HG03520 (cell line): ENCODE results near the gene LYRM9.
"Not testable (repeated sequence)": the region's sequence is repeated elsewhere in the genome, so short reads cannot be mapped to it uniquely, and the experiment has no call there.

ENCODE experiments used
- ATAC-seq: cut with Tn5 transposase; IDR thresholded peaks from one replicate; pipeline ENCODE4 v1.9.1; 2021; ENCODE audit warnings: mild to moderate bottlenecking, moderate library complexity; ENCODE audit not compliant: unreplicated experiment

Gene LYRM9

DNA sequence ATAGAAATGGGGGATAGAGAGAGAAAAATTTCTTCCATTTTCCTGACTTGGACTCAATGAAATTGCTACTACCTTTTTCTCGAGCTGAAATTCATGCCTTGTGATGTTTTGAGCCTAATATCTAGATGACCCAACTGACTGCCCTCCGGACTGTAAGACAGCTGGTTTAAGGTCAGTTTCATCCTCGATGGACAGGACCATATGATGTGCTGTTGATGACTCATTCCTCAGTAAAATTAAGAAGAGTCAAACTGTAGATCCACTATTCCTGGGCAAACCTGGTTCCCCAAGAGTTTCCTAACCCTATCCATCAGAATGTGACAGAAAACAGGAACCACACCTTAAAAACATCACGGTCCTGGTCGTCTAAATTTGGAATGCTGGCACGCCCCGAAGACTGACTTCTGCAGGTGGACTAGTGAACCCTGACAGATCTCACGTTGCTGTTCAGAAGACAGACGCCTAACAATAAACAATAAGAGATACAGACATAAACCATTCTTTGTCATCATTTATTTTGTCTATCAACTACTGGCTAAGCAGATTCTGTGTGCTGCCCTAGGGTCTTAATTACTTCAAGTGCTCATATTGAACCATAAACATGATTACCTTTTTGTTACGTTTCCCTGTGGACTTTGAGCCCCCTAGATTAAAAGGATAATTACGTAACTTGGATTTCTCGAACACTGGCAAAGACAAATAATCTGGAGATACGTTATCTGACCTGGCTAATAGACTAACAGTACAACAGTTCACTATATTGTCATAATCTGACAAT is 47.7 kb downstream of the LYRM9 start:
- no peak for ATAC-seq

DNA sequence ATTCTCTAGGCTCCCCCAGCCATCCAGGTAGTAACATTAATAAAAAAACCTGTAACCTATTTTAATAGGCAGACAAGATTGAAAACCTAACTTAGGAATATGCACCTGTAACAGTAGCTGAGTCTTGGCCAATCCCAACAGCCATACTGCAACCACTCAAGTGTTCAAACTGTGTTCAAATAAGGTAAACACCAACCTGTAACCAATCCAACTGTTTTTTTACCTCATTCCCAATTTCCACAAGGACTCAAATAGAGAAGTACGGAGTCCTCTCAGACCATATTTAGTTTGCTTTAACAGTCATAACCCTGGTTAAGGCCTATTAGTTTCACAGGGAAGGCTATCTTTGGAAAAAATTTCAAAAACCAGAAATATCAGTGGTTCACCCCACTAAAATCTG is 52.5 kb downstream of the LYRM9 start:
- no peak for ATAC-seq

DNA sequence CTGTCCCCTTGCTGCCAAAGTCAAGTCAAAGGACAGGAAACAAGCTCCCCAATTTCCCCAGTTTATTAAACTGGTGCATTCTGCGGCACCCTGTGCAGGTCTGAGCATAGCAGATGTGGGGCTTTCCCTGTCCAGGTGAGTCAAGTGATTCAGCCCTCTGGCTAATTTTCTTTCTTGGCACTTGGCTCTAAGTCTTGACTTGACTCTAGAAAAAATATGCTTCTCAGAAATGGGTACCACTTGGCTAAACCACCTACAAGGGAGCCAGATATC is 52.8 kb downstream of the LYRM9 start:
- ATAC-seq: not testable (repeated sequence)

DNA sequence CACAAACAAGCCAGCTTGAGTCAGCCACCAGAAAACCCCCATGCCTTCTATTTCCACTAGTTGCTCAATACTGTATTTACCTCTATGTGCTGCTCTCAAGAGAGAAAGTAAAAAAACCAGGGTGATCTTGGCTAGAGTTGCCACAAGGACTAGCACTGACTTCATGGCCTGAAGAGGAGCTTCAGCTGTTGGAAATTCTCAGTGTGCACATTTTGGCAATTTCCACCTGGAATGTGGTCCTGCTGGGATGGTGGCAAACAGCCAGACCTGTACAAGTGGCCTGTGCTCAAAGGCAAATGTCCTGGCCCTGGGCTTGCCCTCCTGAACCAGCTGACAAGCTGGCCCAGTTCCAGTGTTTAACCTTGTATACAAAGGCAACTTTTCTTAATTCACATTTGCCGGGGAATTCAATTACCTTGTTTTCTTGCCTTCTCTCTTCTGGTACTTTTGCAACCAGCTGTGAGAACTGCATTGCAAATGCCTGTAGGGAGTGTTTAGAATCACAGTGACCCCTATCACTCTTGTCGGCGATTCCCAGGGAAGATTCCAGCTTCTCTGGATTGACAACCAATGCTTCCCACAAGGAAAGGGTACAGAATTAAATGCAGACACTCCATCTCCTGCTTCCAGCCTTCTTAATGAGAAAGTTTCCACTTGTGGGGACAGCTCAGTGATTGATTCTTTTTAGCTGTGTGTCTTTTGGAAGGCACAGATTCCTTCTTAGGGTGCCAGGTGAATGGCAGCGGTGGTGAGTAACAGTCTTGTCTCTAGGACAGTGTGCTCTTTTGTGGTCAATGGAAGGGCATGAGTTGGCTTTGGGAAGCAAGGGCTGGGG is 53.4 kb downstream of the LYRM9 start:
- not testable (repeated sequence) for ATAC-seq

DNA sequence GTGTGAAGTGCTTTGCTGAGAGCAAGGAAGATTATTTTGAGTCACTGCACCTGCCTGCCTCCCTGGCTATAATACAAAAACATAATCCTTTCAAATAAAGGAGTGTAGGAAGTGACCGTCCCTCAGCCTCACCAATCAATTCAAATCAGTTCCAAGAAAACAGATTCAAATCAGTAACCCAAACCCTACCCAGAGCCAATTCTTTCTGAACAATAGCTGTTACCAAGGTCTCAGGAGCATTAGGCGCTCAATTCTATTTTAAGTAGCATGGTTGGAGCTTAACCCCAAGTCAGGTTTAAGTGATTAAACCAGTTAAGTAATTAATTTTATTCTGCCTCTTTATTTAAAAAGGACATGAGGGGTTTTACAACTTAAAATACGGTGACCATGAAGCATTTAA is 54.6 kb downstream of the LYRM9 start:
- not testable (repeated sequence) for ATAC-seq

DNA sequence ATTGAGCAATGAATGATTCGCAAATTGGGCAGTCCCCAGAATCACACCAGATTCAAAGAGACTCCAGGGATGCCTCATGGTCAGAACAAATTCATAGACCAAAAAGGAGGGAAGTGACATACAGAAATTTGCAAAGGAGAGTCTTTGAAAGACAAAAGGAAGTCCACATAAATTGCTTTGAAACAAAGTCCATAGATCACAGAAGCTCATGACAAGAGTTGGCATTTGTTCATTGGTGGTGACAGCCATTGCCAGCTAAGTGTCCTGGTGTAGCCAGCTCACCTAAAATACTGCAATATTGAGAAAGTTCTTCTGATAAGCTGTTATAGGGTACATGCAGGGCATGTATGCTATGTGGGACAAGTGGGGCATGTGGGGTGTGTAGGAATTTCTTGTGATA is 55.4 kb downstream of the LYRM9 start:
- not testable (repeated sequence) for ATAC-seq

DNA sequence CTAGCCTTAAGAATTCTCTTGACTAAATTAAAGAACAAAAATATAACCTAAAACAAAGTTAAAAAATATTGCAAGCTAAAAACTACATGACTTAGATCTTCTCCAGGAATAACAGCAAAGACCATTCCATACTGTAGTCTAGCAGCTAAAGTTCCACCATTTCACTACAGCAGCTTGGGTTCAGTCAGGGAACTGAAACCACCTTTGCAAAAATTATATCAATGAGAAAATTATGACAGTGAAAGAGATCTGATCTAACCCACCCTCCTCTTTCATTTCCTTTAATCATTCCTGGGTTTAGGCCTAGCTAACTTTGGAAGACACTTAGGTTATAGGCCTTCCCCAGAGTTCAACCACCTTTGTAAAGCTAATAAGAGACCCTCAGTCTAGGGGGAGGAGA is 56.5 kb downstream of the LYRM9 start:
- ATAC-seq: no peak

DNA sequence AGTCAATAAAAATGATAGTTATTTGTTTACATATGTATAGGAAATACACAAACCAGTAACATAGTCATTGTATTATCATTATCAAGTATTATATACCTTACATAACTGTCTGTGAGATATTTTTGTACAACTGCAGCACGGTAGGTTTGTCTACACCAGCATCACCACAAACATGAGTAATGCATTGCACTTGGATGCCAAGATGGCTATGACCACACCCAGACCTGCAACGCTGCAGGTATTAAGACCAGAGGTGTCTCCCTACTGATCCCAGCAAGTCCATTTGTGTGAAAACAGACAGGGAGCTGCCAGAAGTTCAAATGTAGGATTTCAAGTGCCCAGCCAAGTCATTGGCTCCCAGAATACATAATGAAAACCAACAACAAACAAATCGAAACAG is 58.6 kb downstream of the LYRM9 start:
- ATAC-seq: no peak

DNA sequence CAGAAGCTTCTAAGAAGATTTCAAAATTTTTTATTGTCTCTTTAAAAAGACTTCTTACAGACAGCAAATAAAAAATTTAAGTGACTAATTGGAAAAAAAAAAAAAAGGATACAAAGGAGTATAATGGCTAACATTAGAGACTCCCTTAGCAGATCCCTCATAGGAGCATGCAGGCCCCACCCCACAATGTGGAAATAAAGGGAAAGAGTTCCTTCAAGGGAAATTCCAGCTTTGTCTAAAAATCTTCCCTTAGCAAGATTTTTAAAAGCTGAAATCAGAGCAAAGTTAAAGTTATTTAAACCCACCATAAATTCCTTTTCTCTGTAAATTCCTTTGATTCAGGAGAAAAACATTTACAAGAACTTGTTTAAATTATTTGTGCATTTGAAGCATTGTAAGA is 60.3 kb downstream of the LYRM9 start:
- no peak for ATAC-seq

DNA sequence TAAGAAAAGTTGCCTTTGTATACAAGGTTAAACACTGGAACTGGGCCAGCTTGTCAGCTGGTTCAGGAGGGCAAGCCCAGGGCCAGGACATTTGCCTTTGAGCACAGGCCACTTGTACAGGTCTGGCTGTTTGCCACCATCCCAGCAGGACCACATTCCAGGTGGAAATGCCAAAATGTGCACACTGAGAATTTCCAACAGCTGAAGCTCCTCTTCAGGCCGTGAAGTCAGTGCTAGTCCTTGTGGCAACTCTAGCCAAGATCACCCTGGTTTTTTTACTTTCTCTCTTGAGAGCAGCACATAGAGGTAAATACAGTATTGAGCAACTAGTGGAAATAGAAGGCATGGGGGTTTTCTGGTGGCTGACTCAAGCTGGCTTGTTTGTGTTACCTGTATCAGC is 63.3 kb downstream of the LYRM9 start:
- not testable (repeated sequence) for ATAC-seq

DNA sequence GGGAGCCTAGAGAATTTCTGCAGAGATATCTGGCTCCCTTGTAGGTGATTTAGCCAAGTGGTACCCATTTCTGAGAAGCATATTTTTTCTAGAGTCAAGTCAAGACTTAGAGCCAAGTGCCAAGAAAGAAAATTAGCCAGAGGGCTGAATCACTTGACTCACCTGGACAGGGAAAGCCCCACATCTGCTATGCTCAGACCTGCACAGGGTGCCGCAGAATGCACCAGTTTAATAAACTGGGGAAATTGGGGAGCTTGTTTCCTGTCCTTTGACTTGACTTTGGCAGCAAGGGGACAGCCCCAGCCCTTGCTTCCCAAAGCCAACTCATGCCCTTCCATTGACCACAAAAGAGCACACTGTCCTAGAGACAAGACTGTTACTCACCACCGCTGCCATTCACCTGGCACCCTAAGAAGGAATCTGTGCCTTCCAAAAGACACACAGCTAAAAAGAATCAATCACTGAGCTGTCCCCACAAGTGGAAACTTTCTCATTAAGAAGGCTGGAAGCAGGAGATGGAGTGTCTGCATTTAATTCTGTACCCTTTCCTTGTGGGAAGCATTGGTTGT is 63.9 kb downstream of the LYRM9 start:
- ATAC-seq: not testable (repeated sequence)
